Stomach (tissue), 4 donors: Measurements from ENCODE around the gene ATXN2.

ENCODE experiments used
- EP300 ChIP-seq: sonication (generic); formaldehyde crosslinking; IDR thresholded peaks from one replicate; pipeline ENCODE4 v1.6.1; 2017; ENCODE audit warnings: antibody characterized with exemption
- POLR2A ChIP-seq, 4 donors: fragments of 450-650 bp; IDR thresholded peaks; one replicate each; pipeline ENCODE4 v1.6.1; 2016; ENCODE audit warnings: antibody characterized with exemption in 4 of 4, control low read depth in 2 of 4, mild to moderate bottlenecking in 1 of 4, moderate library complexity in 1 of 4
- POLR2AphosphoS5 ChIP-seq, 3 donors: sonication (generic); formaldehyde crosslinking; IDR thresholded peaks; one replicate each; pipeline ENCODE4 v1.6.1; 2016; ENCODE audit warnings: antibody characterized with exemption in 3 of 3
- TF ChIP-seq, protein P1 (sequence below), 7 experiments: fragments of 450-650 bp in 4 of 7; fragments of 200-600 bp in 3 of 7; sonication (generic) in 3 of 7; IDR thresholded peaks; one replicate each; pipeline ENCODE4 v1.5.1; 2016 to 2019; ENCODE audit warnings: antibody characterized with exemption in 7 of 7, control low read depth in 2 of 7, mild to moderate bottlenecking in 1 of 7

DNA sequence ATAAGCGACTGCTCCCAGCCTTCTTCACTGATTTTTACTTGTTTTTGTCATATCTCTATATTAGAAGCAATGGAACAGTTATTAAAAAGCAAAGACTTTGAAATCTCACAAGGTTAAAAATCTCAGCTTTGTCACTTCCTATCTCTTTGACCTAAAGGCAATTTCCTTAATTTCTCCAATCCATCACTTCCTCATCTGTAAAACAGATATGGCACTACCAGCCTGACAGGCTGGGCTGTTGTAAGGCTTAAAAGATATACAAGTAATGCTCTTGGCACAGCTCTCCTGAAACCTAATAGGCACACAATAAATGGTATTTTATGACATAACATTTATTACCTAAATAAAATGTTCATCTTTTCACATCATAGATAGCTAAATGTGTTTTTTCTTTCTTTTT, 25.6 kb downstream of the ATXN2 start:
- TF ChIP-seq, protein P1, sequence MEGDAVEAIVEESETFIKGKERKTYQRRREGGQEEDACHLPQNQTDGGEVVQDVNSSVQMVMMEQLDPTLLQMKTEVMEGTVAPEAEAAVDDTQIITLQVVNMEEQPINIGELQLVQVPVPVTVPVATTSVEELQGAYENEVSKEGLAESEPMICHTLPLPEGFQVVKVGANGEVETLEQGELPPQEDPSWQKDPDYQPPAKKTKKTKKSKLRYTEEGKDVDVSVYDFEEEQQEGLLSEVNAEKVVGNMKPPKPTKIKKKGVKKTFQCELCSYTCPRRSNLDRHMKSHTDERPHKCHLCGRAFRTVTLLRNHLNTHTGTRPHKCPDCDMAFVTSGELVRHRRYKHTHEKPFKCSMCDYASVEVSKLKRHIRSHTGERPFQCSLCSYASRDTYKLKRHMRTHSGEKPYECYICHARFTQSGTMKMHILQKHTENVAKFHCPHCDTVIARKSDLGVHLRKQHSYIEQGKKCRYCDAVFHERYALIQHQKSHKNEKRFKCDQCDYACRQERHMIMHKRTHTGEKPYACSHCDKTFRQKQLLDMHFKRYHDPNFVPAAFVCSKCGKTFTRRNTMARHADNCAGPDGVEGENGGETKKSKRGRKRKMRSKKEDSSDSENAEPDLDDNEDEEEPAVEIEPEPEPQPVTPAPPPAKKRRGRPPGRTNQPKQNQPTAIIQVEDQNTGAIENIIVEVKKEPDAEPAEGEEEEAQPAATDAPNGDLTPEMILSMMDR (IDR thresholded peaks at IDR 0.05) = no peak
- TF ChIP-seq EP300 (no peak), POLR2A (IDR thresholded peaks at IDR 0.05) (no peak), POLR2AphosphoS5 (IDR thresholded peaks at IDR 0.05) (no peak)
